Posterior cingulate gyrus (tissue), 11 donors: Measurements from ENCODE around the gene RARG.

ENCODE experiments used
- DNase-seq, 10 donors: peaks; one replicate each; pipeline versions ENCODE4 v3.0.0 to v3.0.0-alpha.2; 2020 to 2021; ENCODE audit warnings: mixed read lengths in 3 of 10
- intact Hi-C: fragments of 100-400 bp; cut with DNase I; formaldehyde crosslinking; loops from one replicate; pipeline ENCODE4 v1.15.1; 2023

Gene RARG

DNA sequence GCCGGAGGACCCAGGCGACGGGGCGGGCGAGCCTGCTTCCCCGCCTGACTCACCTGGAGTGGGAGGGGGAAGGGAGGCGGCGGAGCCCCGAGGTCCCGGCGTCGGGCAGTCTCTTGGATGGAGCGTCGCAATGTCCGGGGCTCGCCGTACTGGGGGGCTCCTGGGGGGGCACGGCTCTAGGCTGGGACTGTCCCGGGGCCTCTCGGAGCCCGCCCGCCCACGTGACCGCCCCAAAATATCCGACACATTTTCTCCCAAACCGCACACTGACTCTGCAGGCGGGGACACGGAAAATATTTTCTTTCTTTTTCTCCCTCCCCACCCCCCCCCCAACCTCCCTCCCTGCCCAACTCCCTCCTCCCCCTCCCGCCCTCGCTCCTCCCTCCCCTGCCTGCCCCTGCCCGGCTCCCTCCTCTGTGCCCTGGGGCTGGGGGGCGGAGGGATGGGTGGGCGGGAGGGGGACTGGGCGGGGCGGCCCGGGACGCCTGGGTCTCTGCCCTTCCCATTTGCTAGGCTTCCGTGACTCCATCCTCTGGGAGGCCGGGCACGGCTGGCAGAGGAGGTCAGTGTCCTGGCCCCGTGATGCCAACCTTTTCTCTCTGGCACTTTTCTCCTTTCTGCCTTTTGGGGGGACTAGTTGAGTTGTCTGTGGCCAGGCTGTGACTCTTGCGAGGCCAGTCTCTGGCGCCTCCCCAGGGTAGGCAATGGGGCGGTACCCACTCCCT is at the start of gene RARG:
Gene RARG (minus strand): TSS at position 289 of the 725 bp plus-strand sequence. CDS start 4,664 bp downstream, outside the sequence.
- DNase-seq, result peak in 3 of 10 donors; percentile 75 to 87 (median 86)
- intact Hi-C loops, result no loop called here

DNA sequence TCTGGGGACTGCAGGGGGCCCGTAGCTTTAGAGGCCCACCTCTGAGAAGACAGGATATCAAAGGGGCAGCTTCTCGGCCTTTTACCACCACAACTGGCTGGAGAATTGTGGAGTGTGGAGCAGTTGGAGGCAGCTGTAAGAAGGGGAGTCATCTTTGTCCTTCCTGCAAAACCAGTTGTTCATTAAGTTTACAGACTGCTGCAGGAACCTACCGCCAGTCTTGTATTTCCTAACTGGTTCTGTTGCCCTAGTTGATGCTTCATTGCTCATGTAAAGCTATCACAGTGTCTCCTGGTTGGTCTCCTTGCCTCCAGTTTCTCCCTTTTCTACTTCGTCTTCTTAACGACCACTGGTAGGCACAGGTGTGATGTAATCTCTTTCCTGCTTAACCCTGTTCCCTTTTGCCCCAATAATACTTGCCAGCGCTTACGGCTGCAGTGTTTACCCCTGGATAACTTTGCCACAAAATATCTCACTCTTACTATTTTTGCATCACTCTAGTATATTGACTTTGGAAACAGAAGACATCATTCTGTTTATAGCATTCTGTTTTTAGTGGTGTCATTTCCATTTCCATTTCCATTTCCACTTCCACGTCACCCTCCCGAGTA is 48.0 kb upstream of the RARG start:
- DNase-seq, result no peak
- intact Hi-C loops, result no loop called here

DNA sequence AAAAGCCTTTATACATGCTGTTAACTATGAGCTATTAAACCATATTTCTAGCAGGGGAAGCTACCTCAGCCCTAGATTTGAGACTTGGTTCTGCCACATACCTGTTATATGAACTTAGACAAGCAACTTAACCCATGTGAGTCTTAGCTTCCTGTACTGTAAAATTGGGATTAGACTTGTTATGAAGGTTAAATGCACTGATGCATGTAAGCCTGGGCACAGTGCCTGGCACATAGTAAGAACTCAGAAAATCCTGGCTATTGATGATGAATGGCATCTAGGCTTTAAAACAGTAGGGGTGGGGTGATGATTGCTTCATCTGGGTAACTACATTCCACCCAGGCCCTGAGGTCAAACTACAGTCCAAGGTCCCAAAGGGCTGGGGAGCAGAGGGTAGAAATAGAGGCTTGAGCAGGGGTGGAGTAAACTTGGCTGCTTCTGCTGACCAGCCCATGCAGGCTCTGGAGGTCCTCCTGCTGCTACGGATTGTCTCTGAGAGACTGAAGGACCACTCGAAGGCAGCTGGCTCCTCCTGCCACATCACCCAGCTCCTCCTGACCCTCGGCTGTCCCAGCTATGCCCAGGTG is 47.4 kb upstream of the RARG start:
- intact Hi-C loops, result no loop called here
- DNase-seq, result peak in 1 of 10 donors; percentile 39

DNA sequence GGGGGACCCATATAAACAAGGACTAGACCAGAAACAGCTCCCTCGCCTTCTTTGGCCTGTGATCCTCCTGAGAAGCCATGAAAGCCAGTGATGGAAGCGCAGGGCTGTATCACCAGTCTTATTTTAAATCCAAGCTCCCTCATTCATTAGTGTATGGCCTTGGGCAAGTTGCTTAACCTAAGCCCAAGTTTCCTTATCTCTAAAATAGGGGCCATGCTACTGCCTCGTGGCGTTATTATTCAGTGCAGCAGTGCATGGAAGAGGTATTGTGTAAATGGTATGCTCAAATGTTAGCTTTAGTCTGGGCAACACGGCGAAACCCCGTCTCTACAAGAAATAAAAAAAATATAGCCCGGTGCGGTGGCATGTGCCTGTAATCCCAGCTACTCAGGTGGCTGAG is 46.0 kb upstream of the RARG start:
- no peak for DNase-seq
- intact Hi-C loops, result no loop called here

DNA sequence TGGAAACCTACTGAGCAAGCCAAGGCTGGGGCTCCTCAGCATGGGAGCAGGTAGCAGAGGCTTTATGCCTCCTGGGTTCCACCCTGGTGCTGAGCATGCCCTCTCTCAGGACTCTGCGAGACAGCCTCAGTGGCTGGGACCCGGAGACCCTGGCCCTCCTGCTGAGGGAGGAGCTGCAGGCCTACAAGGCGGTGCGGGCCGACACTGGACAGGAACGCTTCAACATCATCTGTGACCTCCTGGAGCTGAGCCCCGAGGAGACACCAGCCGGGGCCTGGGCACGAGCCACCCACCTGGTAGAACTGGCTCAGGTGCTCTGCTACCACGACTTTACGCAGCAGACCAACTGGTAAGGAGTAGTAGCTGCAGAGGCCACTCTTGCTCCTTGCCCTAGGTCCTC is 44.5 kb upstream of the RARG start:
- intact Hi-C loops, result no loop called here
- peak in 1 of 10 donors; percentile 82 for DNase-seq

DNA sequence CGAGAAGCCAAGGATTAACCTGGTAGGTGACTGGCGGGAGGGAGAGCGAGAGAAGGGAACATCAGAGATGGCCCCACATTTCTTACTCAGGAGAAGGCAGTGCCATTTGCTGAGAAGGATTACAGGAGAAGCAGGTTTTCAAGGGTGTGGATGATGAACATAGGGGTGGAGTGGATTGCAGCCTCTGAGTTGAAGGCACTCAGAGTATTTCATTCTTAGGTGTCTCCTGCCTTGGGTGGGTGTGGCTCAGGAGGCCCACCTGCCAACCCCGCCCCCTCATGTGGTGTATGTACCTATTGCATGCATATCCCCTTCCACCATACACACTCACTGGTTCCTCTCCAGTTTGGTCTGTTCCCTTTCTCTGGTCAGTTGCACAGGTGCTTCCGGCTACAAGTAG is 42.4 kb upstream of the RARG start:
- intact Hi-C loops, result no loop called here

DNA sequence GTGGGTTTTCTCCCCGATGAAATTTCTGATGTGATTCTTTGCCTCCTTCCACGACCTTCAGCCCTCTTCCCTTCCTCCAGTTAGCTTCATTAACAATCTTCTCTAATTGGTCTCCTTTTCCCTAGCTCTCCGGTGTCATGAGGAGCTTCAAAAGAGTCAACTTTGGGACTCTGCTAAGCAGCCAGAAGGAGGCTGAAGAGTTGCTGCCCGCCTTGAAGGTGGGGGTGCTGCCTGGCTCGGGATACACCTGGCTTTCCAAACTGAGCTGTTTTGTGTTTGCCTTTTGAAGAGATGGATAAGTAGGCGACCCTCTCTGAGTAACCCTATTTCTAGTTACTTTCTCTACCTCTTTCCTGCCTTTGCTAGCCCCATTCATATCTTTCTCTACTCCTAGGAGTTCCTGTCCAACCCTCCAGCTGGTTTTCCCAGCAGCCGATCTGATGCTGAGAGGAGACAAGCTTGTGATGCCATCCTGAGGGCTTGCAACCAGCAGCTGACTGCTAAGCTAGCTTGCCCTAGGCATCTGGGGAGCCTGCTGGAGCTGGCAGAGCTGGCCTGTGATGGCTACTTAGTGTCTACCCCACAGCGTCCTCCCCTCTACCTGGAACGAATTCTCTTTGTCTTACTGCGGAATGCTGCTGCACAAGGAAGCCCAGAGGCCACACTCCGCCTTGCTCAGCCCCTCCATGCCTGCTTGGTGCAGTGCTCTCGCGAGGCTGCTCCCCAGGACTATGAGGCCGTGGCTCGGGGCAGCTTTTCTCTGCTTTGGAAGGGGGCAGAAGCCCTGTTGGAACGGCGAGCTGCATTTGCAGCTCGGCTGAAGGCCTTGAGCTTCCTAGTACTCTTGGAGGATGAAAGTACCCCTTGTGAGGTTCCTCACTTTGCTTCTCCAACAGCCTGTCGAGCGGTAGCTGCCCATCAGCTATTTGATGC is 36.9 kb upstream of the RARG start:
- intact Hi-C loops, result no loop called here
- peak in 2 of 10 donors; percentile 3 to 30 for DNase-seq

More for the DNA sequence above, 42.4 kb upstream of the RARG start:
- peak in 1 of 10 donors; percentile 32 for DNase-seq

DNA sequence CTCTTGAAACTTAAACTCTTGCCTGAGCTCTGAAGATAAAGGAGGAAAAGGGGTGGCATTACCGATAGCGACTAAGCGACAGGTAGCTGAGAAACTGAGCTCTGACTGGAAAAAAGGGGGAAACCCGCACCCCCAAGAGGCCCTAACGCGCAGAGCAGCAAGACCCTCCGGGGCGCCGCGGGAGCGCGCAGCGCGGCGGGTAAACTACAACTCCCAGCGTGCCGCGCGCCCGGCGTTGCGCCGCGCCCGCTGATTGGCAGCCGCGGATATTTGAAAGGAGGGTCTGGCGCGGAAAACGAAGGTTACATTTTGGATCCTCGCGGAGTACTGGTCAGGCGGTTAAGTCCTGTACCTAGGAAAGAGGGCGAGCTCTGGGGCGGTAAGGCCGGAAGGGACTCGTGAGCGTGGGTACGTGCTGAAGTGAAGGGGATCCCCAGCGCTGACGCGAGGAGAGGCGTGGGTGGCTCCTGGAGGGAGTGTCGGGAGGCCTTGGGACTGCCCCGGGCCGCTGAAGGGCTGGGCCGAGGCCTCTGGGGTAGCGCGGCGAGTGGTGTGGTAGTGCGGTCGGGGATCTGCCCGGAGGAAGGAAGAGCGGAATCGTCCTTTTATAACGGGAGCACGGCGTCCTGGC is 36.1 kb upstream of the RARG start, which contains the start of gene ESPL1:
Gene ESPL1 (plus strand): TSS at position 301 of the 631 bp plus-strand sequence. CDS start 468 bp downstream, outside the sequence.
- intact Hi-C loops, result no loop called here

DNA sequence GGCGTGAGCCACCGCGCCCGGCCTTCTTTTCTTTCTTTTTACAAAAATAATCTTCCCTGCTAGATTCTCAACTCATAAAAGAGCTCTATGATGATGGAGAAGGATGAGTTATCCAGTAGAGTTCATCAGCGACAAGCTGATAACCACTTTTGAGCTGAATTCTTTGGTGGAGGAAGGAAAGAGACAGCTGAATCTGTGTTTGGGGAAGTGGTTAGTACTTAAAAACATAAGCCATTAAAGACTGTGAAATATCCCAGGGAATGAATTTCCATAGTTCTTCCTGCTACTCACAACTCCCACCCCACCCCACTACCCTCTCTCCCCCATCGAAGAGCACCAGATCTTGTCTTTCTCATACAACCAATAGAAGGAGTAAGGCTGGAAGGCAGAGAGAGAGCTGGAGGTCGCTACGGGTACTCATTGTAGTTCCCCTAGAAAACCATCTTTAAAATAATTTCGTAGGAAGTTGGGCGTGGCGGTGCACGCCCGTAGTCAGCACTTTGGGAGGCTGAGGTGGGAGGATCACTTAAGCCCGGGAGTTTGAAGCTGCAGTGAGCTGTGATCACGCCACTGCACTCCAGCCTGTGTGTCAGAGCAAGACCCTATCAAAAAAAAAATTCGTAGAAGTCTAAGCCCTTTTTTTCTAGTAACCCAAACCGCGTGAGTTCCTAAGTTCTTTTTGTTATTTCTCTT is 35.4 kb upstream of the RARG start:
- intact Hi-C loops, result no loop called here
- peak in 1 of 10 donors; percentile 63 for DNase-seq

More for the DNA sequence above, 36.1 kb upstream of the RARG start, which contains the start of gene ESPL1:
- DNase-seq, result peak; percentile 23 to 94 (median 64)

DNA sequence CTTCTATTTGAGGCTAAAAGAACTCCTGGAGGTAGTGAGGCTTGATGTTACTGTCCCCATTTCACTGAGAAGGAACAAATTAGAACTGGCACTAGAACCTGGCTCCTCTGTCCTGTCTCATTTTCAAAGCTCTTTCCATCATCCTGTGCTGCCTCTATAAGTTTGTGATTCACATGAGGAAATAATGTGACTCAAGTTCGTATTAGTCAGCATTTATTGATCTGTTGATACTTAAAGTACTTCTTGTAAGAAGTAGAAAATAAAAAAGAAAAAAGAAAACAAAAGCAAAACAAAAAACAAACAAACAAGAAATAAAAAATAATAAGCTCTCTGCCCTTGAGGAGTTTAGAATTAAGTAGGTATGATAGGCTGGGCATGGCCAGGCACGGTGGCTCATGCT is 33.8 kb upstream of the RARG start:
- no peak for DNase-seq
- intact Hi-C loops, result no loop called here

DNA sequence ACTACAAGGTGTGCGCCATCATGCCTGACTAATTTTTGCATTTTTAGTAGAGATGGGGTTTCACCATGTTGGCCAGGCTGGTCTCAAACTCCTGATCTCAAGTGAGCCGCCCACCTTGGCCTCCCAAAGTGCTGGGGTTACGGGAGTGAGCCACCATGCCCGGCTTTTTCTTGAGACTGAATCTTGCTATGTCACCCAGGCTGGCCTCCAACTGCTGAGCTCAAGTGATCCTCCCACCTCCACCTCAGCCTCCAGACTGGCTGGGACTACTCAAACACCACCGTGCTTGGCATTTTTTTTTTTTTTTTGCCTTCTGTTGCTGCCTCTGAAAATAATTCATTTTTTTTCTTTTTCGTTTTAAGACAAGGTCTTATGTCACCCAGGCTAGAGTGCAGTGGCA is 27.9 kb upstream of the RARG start:
- intact Hi-C loops, result no loop called here
- DNase-seq, result peak in 2 of 10 donors; percentile 59 to 63

DNA sequence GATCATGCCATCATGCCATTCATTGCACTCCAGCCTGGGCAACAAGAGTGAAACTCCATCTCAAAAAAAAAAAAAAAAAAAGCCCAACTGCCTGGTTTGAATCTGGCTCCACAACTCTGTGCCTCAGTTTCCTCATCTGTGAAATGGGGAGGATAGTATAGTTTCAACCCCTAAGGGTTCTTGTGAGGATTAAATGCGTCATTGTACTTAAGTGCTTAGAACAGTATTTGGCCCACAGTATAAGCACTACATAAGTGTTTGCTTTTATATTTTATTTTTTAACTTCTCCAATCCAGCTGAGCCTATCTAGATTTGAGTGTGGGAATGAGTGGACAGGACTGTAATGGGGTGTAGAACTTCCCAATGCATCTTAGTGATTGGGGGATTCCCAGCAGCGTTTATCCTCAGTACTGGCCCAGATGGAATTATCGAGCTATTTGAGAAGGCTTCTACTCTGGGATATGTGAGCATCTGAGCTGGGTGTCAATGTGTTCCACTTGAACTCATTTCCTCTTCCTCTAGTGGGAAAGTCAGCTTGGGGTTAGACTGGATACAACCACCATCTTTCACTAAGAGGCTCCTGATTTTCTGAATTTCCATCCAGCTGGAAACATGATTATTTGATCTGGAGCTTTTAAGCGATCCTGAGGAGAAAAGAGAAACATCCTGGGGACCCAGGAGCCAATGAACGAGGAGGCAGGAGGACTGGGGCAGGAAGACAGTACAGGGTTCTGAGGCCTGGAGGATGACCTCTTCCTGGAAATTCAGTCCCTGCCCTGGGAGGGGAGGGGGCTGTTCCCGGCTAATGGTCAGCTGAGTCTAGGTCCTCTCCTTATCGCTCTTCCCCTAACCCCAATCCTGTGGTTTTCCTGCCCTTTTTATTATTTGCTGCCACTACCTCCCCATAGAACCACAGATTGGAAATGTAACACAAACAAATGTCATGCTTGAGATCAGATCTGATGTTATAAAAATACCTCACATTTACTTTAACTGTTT is 26.8 kb upstream of the RARG start:
- intact Hi-C loops, result no loop called here
- DNase-seq, result peak in 2 of 10 donors; percentile 21 to 24

DNA sequence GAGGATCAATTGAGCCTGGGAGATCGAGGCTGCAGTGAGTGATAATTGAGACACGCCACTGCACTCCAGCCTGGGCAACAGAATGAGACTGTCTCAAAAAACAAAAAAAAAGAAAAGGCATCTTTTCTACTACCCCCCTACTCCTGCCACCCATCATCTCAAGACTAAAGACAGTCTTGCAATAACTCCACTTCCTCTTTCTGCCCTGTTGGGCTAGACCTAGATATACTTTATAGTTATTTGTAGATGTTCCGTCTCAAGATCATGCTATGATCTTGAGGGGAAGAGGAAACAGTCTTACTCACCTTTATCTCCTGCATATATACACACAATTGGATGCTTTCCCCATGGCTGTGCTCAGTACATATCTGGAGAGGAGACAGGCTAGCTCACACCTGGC is 24.0 kb upstream of the RARG start:
- intact Hi-C loops, result no loop called here
- no peak for DNase-seq

DNA sequence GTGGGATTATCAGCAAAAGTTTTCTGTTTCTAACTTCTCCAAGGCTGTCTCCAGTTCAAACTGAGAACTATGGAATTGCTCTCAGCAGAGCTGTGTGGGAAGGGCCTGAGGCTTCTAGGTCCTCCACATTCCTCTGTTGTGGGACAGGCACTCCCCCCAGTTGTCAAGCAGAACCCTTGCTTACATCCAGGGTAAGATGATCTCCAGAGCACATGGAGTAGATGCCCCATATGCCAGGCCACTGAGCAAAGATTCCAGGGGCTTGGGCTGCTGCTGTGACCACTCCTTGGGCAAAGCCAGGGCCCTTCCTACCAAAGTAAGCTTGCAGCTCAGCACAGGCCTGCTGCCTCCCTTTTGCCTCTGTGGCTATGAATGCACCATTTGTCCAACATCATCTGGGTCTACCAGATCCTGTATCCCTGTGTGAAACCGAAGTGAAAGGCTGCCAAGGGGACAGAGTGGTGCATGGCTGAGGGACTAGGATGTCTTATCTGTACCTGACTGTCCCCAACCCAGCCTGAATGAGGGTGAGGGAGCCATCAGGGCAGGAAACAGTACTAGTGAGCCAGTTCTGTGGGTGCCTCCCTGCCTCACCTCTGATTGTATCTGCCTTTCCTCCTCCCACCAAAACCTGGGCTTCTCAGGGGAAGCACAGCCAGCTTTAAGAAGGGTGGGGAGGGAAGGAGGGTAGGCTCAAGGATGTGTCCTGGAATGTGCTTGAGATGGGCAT is 23.0 kb upstream of the RARG start:
- intact Hi-C loops, result loop anchor here (5.0 kb wide), 1 partner anchor 42 kb away; the partner anchor contains the start of genes MYG1 and PFDN5
- DNase-seq, result peak in 2 of 10 donors; percentile 6 to 59

DNA sequence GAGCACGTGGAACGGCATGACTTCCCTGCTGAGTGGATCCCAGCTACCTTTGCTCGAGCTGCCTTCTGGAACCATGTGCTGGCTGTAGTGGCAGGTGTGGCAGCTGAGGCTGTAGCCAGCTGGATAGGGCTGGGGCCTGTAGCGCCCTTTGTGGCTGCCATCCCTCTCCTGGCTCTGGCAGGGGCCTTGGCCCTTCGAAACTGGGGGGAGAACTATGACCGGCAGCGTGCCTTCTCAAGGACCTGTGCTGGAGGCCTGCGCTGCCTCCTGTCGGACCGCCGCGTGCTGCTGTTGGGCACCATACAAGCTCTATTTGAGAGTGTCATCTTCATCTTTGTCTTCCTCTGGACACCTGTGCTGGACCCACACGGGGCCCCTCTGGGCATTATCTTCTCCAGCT is 21.3 kb upstream of the RARG start:
- intact Hi-C loops, result loop anchor here (5.0 kb wide), 1 partner anchor 44 kb away; the partner anchor contains the start of genes MYG1 and PFDN5
- DNase-seq, result peak in 3 of 10 donors; percentile 44 to 65 (median 55)

DNA sequence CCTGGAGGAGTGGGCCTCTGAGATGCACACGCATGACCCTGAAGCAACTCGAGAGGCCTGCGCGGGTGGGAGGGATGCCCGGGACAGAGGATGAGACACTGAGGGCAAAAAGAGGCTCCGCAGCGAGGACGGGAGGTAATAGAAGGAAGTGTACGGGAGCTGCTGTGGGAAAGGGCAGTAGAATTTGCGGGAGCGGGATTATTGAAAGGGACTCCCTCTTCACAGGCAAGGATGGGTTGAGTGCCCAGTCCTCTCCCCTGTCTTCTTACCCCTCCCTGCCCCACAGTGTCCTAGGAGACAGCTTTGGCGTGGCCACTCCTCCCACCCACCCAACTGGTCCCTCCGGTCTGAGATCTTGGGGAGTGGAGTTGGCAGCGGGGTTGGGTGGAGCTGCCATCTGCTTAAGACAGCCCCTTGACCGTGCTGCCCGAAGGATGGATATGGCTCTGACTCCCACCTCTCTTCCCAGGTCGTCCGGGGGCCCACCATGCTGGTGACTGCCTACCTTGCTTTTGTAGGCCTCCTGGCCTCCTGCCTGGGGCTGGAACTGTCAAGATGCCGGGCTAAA is 20.4 kb upstream of the RARG start:
- intact Hi-C loops, result loop anchor here (5.0 kb wide), 1 partner anchor 45 kb away; the partner anchor contains the start of genes MYG1 and PFDN5
- DNase-seq, result peak in 3 of 10 donors; percentile 49 to 82 (median 82)
